Activated CD8-positive, alpha-beta memory T cell treated with anti-CD3 and anti-CD28 coated beads, Interleukin-2, amount 50 U/mL, for 48 hours (primary cell): Measurements from ENCODE around the gene CPNE2.
"Not testable (repeated sequence)": the region's sequence is repeated elsewhere in the genome, so short reads cannot be mapped to it uniquely, and the experiment has no call there.

Experiments
- DNase-seq: peaks from one replicate; pipeline ENCODE4 v3.0.0-alpha.2; 2020

The CPNE2 gene

GRCh38 chr16:57069635-57070370 is 22.6 kb upstream of the CPNE2 start:
- no peak for DNase-seq

GRCh38 chr16:57070424-57070823 is 22.0 kb upstream of the CPNE2 start:
- no peak for DNase-seq

DNA sequence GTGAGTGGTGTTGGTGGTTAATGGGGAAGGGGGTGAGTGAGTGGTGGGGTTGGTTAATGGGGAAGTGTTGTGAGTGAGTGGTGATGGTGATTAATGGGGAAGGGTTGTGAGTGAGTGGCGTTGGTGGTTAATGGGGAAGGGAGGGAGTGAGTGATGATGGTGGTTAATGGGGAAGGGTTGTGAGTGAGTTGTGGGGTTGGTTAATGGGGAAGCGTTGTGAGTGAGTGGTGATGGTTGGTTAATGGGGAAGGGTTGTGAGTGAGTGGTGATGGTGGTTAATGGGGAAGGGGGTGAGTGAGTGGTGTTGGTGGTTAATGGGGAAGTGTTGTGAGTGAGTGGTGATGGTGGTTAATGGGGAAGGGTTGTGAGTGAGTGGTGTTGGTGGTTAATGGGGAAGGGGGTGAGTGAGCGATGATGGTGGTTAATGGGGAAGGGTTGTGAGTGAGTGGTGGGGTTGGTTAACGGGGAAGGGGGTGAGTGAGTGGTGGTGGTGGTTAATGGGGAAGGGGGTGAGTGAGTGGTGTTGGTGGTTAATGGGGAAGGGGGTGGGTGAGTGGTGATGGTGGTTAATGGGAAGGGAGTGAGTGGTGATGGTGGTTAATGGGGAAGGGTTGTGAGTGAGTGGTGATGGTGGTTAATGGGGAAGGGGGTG is 21.2 kb upstream of the CPNE2 start:
- not testable (repeated sequence) for DNase-seq

DNA sequence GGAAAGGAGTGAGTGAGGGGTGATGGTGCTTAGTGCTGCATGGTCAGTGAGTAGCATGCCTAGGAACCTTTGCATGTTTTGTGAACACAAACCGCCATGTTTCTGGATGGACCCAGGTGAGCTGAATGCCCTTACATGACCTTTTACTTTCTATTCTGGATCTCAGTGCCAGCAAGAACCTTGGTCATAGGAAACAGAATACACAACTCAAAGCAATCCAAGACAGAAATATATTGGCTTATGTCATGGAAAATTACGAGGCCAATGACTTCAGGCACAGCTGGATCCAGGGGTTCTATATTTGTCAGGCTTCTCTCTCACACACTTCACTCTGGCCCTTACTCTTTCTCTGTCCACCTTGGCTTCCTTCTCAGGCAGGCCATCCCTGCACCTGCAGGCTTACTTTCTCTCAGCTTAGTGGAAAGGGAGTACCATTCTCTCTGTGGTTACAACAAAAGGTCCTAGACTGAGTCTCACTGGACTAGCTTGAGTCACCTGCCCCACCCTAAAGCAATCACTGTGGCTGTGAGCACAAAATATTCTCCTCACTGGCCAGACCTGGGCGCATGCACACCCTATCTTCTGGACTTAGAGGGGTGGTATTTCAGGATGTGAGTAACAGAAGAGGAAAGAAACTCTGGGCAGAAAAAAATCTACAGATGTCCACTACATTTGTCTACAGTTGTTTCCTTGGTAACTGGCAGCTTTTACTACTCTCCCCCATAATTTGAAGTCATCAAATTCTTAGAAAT is 20.4 kb upstream of the CPNE2 start:
- no peak for DNase-seq

DNA sequence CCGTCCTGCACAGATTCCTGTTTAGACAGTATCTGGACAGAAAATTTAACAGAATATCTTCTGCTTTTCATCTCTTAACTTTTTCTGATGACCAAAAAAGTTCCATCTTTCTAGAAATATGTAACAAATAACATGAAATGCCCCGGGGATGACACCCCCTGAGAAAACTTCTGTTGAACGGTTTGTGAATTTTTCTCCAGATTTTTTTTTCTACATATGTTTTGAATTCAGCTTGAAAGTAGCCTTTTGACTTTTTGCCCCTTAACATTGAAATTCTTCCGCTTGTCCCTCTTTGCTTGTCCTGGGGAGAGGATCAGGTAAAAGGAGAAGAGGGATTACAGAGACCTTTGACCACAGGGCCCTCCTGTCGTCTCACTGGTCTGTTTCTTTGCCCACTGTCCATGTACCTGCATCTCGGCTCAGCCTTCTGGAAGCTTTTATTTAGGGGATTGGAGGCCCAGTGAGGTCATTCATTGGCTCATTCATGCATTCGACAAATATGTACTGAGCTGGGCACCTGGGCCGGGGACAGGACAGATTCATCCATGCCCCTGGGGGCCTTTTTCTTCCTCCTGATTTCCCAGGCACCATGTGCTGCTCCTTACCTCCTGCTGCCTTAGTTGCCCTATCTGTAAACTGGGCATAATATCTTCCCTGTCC is 19.6 kb upstream of the CPNE2 start:
- no peak for DNase-seq

GRCh38 chr16:57077714-57078113 is 14.7 kb upstream of the CPNE2 start:
- DNase-seq = no peak

DNA sequence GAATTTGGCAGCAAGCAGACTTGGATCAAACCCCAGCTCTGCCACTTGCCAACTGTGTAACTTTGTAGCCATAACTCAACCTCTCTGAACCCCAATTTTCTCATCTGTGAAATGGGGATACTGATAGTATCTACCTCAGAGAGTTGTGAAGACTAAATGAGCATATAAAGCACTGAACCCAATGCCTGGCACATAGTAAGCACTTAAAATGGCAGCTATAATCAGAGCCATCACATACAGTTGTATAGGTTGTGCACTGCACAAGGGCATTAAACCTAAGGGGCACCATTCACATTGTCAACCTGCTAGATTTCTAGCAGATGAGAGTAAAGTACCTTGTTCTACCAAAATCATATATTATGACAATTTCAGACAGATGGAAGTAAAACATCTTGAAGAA is 10.6 kb upstream of the CPNE2 start:
- no peak for DNase-seq

DNA sequence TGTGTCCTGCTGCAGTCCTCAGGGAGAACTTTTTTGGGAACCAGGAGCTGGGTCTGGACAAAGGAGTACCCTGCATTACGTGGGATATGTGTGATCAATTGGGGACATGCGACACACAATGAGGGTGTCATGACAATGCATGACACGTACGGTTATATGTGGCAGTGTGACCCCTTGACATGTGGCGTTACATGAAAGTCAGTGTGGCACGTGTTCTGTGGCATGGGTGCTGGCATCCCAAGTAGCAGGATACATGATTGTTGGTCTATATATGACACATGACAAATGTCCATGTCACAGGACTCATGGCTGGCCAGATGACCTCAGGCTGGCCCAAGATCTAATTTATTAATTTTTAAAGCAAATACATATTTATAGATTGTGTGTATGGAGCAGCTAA is 9.7 kb upstream of the CPNE2 start:
- no peak for DNase-seq

GRCh38 chr16:57083485-57084126 is 8.8 kb upstream of the CPNE2 start:
- DNase-seq = no peak

- peak; percentile 84 for DNase-seq
Measured at GRCh38 chr16:57084257-57084770, 8.1 kb upstream of the CPNE2 start.

DNA sequence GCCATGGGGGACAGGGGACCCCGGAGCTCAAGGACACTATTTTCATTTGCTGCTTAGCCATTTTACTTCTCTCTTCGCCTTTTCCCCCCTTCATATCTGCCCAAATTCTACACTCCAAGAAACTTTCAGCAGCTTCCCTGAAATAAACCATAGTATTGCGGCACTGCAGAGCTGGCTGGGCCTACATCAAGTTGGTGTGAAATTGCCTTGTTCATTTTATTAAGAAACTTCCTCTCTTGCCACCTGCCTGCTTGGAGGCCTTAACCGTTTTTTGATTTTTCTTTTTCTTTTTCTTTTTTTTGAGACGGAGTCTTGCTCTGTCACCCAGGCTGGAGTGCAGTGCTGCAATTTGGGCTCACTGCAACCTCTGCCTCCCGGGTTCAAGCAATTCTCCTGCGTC is 7.4 kb upstream of the CPNE2 start:
- DNase-seq = no peak

DNA sequence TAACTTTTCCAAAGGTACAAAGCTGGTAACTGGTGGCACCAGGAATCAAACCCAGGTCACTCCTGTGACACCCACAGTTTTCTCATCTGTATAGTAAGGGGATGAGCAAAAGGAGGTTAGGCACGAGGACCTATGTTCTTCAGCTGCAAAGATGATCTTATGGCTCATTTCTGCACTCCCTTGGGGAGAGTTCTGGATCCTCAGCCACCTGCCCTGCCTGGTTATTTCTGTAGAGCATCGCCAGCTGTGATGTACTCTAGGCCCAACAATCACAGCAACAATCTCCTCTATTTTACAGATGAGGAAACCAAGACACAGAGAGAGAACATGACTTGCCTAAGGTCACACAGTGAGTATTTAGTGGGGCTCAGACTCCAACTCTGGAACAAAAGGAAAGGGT is 5.4 kb upstream of the CPNE2 start:
- DNase-seq = no peak

DNA sequence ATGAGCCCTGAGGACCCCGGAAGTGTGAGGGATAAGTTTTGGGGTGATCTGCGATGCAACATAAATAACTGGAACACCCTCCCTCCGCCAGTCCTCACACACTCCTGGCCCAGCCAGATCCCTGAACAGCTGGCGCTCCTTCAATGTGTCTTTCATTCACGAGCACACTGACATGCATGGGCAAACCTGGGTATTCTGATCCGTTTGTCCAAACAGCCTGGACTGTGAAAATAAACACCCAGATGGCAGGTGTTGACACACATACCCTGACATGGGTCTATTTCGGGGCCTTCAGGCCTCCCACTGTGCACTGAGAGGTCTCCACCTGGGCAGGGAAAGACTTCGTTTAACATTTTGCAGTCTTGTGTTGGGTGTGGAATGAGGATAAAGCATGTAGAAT is 3.0 kb upstream of the CPNE2 start:
- DNase-seq = no peak

- no peak for DNase-seq
Measured at GRCh38 chr16:57091200-57091974, 996 bp upstream of the CPNE2 start.

GRCh38 chr16:57092786-57093411 is 516 bp downstream of the CPNE2 start:
- peak; percentile 82 for DNase-seq

DNA sequence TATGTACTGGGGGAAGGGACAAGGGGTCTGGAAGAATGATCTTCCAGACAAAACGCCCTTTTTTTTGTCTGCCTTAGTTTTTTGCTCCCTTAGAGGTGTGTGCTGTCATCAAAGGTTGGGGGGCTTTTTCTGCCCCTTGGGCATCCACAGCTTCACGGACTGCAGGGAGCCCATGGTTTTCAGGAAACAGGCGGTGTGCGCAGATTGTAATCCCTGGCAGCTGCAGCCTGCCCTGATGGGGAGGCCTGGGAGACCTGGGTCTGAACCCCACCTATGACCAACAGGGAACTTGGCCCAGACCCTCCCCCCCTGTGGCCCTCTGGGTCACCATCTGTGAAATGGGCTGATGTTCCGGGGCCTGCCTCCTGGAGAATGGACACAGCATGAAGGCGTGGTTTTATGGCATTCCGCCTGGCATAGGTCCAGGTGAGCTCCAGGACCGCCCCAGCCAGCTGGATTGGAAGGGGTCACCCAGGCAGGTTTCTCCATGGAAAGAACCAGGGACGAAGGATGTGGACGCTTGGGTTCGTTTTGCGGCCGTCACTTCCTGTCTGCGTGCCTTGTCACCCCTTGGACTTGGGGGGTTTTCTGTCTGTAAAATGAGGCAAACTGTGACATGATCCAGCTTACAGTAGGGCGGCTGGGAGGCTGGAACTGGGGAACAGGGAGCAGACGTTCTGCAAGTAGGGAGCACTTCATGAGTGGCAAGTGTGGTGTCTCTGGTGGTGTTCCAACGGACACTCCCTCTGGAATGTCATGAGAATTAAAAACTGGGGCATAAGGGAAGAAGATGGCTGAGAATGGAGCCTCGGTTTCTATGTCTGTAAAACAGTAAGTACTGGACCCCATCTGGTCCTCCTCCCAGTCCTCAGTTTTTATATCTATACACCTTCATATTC is 1.5 kb downstream of the CPNE2 start:
- DNase-seq = no peak

DNA sequence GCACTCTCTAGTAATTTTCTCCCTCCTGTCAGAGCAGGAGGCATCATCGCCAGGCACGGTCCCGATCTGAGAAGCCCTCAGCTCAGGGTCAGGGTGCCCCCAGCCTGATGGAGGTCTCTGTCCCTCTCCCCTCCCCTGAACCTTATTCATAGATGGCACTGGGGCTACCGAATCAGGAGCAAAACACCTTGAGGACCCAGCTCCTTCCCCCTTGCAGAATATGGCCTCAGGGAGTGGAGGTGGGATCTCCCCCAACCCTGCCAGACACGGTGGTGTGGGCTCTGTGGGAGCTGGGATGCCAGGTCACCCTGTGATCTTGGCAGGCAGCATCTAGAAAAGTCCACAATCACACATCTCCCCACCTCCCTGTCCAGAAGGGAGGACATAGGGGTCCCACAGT is 2.5 kb downstream of the CPNE2 start:
- DNase-seq = no peak

- DNase-seq = no peak
Measured at GRCh38 chr16:57096192-57096591, 3.8 kb downstream of the CPNE2 start.

GRCh38 chr16:57096793-57097192 is 4.4 kb downstream of the CPNE2 start:
- DNase-seq = no peak

DNA sequence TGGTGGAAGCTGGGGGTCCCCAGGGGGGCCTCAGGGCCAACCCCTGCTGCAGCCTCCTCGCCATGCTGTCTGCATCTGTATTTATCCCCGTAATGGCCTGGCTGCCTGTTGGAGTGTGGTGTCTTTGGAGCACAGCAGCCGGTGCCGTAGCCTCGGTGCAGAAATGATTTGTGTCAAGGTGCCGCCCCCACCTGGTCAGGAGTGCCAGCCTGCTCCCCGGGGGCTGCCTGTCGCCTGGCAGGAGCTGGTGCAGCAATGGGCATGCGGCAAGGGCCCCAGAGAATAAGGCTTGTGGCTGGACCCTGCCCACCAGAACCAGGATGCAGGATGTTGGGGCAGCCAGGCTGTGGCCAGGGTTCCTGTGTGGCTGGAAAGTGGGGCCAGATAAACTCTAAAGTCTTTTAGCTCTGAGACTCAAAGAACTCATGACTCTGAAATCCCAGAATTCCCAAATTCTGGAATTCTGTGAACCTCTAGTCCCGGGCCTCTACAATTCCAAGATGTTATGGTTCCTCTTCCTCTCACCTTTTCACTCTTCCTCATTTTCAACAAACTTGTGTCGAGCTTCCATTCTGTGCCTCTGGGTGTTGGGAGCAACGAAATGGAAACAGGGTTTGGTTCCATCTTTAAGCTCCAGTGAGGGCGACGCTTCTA is 5.9 kb downstream of the CPNE2 start:
- DNase-seq = no peak
